ENCODE data around the gene BMP15.
A peak's percentile ranks its signal among the peaks of the same experiment; 100 is the strongest.

Gene BMP15

GRCh38 chrX:50927127-50927526, 16.6 kb downstream of the BMP15 start:
- Histone ChIP-seq H3K27ac (ENCODE audit: poor library complexity, severe bottlenecking) (no peak overlapping the region), H3K4me3 (ENCODE audit: severe bottlenecking) (no peak overlapping the region), H3K27me3 (ENCODE audit: insufficient read depth, poor library complexity, severe bottlenecking) (no peaks in the 10 kb centered on the region), H3K36me3 (ENCODE audit: low read depth) (no peaks in the 10 kb centered on the region), H3K4me1 (ENCODE audit: insufficient read depth, poor library complexity, severe bottlenecking) (no peaks in the 10 kb centered on the region), H3K9me3 (ENCODE audit: severe bottlenecking) (no peaks in the 10 kb centered on the region)
- DNase-seq (ENCODE audit: low spot score) = no peak
- no peak for ATAC-seq (ENCODE audit: low read depth)
- no peak for TF ChIP-seq CTCF (IDR thresholded peaks at IDR 0.05; ENCODE audit: poor library complexity, severe bottlenecking)

- DNase-seq (ENCODE audit: low spot score) (no peak), ATAC-seq (ENCODE audit: low read depth) (peak; percentile 38; the same call in 1 of the 3 replicates)
- peak; percentile 22 for TF ChIP-seq CTCF (IDR thresholded peaks at IDR 0.05; ENCODE audit: poor library complexity, severe bottlenecking)
- H3K9me3 ChIP-seq (ENCODE audit: severe bottlenecking) = no peaks in the 10 kb centered on the region
- no peaks in the 10 kb centered on the region for H3K27me3 ChIP-seq (ENCODE audit: insufficient read depth, poor library complexity, severe bottlenecking)
- H3K27ac ChIP-seq (ENCODE audit: poor library complexity, severe bottlenecking) = no peak overlapping the region
- H3K4me1 ChIP-seq (ENCODE audit: insufficient read depth, poor library complexity, severe bottlenecking) = no peaks in the 10 kb centered on the region
- H3K4me3 ChIP-seq (ENCODE audit: severe bottlenecking) = no peak overlapping the region
- H3K36me3 ChIP-seq (ENCODE audit: low read depth) = no peaks in the 10 kb centered on the region
These were observed 31.1 kb downstream of the BMP15 start for GRCh38 chrX:50941638-50942037.

GRCh38 chrX:50942471-50942870, 31.9 kb downstream of the BMP15 start:
- no peak for TF ChIP-seq CTCF (IDR thresholded peaks at IDR 0.05; ENCODE audit: poor library complexity, severe bottlenecking)
- no peak for ATAC-seq (ENCODE audit: low read depth)
- no peak overlapping the region for H3K4me3 ChIP-seq (ENCODE audit: severe bottlenecking)
- no peak for DNase-seq (ENCODE audit: low spot score)
- H3K9me3 ChIP-seq (ENCODE audit: severe bottlenecking) = no peaks in the 10 kb centered on the region
- H3K36me3 ChIP-seq (ENCODE audit: low read depth) = no peaks in the 10 kb centered on the region
- H3K4me1 ChIP-seq (ENCODE audit: insufficient read depth, poor library complexity, severe bottlenecking) = no peaks in the 10 kb centered on the region
- H3K27ac ChIP-seq (ENCODE audit: poor library complexity, severe bottlenecking) = no peak overlapping the region
- H3K27me3 ChIP-seq (ENCODE audit: insufficient read depth, poor library complexity, severe bottlenecking) = no peaks in the 10 kb centered on the region

GRCh38 chrX:50952406-50952805, 41.9 kb downstream of the BMP15 start:
- DNase-seq (ENCODE audit: low spot score) (no peak), ATAC-seq (ENCODE audit: low read depth) (no peak)
- no peak for TF ChIP-seq CTCF (IDR thresholded peaks at IDR 0.05; ENCODE audit: poor library complexity, severe bottlenecking)
- Histone ChIP-seq H3K27me3 (ENCODE audit: insufficient read depth, poor library complexity, severe bottlenecking) (no peaks in the 10 kb centered on the region), H3K4me3 (ENCODE audit: severe bottlenecking) (no peak overlapping the region), H3K36me3 (ENCODE audit: low read depth) (no peaks in the 10 kb centered on the region), H3K4me1 (ENCODE audit: insufficient read depth, poor library complexity, severe bottlenecking) (no peaks in the 10 kb centered on the region), H3K27ac (ENCODE audit: poor library complexity, severe bottlenecking) (no peak overlapping the region), H3K9me3 (ENCODE audit: severe bottlenecking) (no peaks in the 10 kb centered on the region)

- no peak for TF ChIP-seq CTCF (IDR thresholded peaks at IDR 0.05; ENCODE audit: poor library complexity, severe bottlenecking)
- Histone ChIP-seq H3K27ac (ENCODE audit: poor library complexity, severe bottlenecking) (no peak overlapping the region), H3K4me3 (ENCODE audit: severe bottlenecking) (no peak overlapping the region), H3K4me1 (ENCODE audit: insufficient read depth, poor library complexity, severe bottlenecking) (no peaks in the 10 kb centered on the region), H3K9me3 (ENCODE audit: severe bottlenecking) (no peaks in the 10 kb centered on the region), H3K27me3 (ENCODE audit: insufficient read depth, poor library complexity, severe bottlenecking) (no peaks in the 10 kb centered on the region), H3K36me3 (ENCODE audit: low read depth) (no peaks in the 10 kb centered on the region)
- ATAC-seq (ENCODE audit: low read depth) = no peak
- DNase-seq (ENCODE audit: low spot score) = no peak
These were observed 43.3 kb downstream of the BMP15 start for GRCh38 chrX:50953832-50954231.

Data from RWPE2 (cell line).